CD4-positive, alpha-beta T cell treated with Interleukin-21 for 1 hour (primary cell): ENCODE data around the gene GINS2.

Experiments
- DNase-seq: peaks from one replicate; pipeline ENCODE4 v3.0.0-alpha.2; 2020

GINS2 gene

GRCh38 chr16:85665373-85665740, 23.4 kb downstream of the GINS2 start:
- DNase-seq: no peak

DNA sequence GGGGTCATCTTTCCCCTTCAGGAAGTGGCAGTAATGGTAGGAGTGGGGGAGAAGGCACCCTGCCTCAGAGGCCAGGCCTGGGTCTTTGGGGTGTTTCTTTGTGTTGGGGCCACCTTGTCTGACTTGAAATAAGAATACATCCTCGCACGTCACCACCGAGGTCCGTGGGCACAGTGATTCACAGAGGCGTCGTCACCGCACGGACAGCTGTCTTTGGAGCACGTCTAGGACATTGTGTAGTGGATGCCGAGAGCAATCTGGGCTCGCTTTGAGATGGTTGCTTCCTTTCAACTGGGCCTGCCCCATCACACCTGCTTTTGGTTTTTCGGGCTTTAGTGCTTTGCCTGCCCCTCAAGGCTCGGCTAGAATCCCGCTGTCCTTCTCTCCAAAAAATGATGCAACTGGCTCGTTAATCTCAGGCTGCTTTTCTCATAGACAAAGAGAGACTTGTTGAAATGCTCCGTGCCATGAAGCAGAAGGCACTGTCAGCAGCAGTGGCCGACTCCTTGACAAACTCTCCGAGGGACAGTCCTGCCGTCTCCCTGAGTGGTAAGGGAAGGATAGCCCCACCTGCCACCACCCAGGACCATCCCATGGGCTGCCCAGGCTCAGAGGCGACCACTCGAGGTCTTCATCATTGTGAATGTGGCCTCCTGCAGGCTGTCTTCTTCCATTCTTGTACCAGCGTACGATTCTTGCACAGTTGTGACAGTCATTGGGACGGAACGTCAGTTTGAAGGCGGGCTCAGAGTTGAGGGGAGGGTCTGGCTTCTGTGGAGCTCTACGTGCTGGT, 24.0 kb downstream of the GINS2 start:
- DNase-seq: no peak

DNA sequence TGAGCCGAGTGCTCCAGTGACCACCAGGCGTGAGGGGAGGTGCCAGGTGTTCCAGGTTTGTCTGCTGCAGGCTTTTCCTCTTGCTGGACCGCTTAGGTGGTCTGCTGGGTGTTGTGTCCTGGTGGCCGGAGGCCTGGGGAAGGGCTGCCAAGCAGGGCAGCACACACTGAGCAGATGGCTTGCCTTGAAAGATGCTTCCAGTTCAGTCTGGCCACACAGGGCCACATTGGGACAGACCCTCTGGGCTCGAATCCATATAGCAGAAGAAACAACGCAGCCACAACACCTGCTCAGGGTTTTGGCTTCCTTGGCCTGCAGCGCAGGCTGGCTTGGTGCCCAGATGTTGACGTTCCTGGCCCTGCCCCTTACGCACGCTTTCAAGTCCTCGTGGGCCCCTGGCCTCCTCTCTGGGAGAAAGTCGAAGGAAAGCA, 24.8 kb downstream of the GINS2 start:
- no peak for DNase-seq

- DNase-seq: no peak
Observed at GRCh38 chr16:85662976-85663830, 25.6 kb downstream of the GINS2 start.

GRCh38 chr16:85662482-85662812, 26.3 kb downstream of the GINS2 start:
- no peak for DNase-seq

GRCh38 chr16:85661740-85662481, 26.8 kb downstream of the GINS2 start:
- no peak for DNase-seq

DNA sequence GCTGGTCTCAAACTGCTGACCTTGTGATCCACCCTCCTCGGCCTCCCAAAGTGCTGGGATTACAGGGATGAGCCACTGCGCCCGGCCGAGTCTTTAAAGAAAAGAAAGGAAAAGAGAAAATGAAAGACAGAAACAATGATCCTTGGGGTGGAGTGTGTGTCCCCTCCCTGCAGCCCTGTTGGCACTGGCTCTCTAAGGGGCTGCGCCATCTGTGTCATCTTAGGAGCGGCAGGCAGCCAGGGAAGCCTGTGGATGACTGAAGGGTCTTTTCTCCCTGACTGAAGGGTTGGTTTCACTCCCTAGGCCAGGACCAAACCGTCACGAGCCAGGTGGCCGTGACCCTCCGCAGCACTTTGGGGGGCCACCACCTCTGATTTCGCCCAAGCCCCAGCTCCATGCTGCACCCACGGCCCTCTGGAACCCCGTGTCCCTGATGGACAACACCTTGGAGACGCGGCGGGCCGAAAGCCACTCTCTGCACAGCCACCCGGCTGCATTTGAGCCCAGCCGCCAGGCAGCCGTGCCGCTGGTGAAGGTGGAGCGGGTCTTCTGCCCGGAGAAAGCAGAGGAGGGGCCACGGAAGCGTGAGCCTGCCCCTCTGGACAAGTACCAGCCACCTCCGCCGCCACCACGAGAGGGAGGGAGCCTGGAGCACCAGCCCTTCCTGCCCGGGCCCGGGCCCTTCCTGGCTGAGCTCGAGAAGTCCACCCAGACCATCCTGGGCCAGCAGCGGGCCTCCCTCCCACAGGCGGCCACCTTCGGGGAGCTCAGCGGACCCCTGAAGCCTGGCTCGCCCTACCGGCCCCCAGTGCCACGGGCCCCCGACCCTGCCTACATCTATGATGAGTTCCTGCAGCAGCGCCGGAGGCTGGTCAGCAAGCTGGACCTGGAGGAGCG, 27.7 kb downstream of the GINS2 start:
- DNase-seq: no peak

- peak; percentile 60 for DNase-seq
Observed at GRCh38 chr16:85659805-85660511, 28.8 kb downstream of the GINS2 start.

DNA sequence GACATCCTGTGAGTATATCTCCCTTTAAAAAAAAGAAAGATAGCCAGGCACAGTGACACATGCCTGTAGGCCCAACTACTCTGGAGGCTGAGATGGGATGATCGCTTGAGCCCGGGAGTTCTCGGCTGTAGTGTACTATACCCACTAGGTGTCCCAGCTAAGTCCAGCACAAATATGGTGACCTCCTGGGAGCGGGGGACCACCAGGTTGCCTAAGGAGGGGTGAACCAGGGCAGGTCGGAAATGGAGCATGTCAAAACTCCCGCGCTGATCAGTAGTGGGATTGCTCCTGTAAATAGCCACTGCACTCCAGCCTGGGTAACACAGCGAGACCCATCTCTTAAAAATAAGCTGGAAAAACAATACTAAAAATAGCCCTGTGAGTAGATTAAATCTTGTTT, 29.4 kb downstream of the GINS2 start:
- no peak for DNase-seq

GRCh38 chr16:85658504-85659326, 30.0 kb downstream of the GINS2 start:
- no peak for DNase-seq

GRCh38 chr16:85657996-85658395, 30.8 kb downstream of the GINS2 start:
- no peak for DNase-seq

DNA sequence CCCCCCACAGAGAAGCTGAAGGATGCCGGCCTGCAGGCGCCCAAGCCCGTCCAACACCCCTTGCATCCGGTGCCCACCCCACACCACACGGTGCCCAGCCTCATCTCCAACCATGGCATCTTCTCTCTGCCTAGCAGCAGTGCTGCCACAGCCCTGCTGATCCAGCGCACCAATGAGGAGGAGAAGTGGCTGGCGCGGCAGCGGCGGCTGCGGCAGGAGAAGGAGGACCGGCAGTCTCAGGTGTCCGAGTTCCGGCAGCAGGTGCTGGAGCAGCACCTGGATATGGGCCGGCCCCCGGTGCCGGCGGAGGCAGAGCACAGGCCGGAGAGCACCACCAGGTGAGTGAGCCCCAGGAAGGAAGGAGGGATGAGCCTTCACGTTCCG, 31.5 kb downstream of the GINS2 start:
- no peak for DNase-seq

- DNase-seq: no peak
Observed at GRCh38 chr16:85656351-85657266, 32.1 kb downstream of the GINS2 start.

GRCh38 chr16:85655216-85656129, 33.3 kb downstream of the GINS2 start:
- DNase-seq: no peak

GRCh38 chr16:85654251-85655095, 34.3 kb downstream of the GINS2 start:
- DNase-seq: no peak

DNA sequence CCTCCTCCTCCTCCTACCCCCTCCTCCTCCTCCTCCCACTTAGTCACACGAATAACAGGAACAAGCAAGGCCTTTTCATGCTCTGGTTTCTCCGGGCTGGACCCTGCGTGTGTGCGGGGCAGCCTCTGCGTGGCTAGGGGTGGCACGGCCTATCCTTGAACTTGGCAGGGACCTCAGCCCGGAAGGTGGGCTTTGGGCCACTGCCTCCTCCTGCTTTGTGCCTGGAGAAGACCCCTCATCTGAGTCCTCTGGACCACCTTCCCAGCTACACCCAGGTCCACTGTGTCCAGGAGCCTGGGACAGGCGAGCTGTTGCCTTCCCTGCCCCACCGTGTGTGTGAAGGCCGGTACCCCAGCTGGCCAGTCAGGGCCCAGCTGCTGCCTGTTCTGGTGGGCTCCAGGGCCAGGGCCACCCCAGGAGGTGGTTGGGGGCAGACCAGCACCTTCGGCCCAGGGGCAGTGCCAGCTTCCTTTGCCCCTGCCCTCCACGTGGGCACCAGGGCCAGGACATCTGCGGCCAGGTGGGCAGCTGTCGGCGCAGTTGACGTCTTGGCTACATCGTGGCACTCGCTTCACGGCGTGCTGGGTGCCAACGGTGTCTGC, 35.4 kb downstream of the GINS2 start:
- DNase-seq: no peak
